HG02943 (cell line): ENCODE results near the gene MGLL.

Experiments used
- ATAC-seq: cut with Tn5 transposase; IDR thresholded peaks from one replicate; pipeline ENCODE4 v1.9.1; 2021; ENCODE audit warnings: mild to moderate bottlenecking, low read depth, moderate library complexity; ENCODE audit not compliant: unreplicated experiment

MGLL gene

GRCh38 chr3:127646501-127647046, 175.7 kb downstream of the MGLL start:
- no peak for ATAC-seq

GRCh38 chr3:127645371-127646015, 176.8 kb downstream of the MGLL start:
- ATAC-seq: no peak

- no peak for ATAC-seq
Observed at GRCh38 chr3:127644641-127645370, 177.5 kb downstream of the MGLL start.

GRCh38 chr3:127640042-127640355, 182.3 kb downstream of the MGLL start:
- ATAC-seq: no peak

- ATAC-seq: no peak
Observed at GRCh38 chr3:127639173-127640041, 182.9 kb downstream of the MGLL start.
